GM19025 (cell line): Measurements from ENCODE around the gene CCL14.
"Not testable (repeated sequence)": the region's sequence is repeated elsewhere in the genome, so short reads cannot be mapped to it uniquely, and the experiment has no call there.

ENCODE experiments used
- ATAC-seq: cut with Tn5 transposase; IDR thresholded peaks from one replicate; pipeline ENCODE4 v1.9.1; 2021; ENCODE audit warnings: mild to moderate bottlenecking, low read depth, moderate library complexity; ENCODE audit not compliant: unreplicated experiment

Gene CCL14

GRCh38 chr17:35986643-35987042, at the start of gene CCL14:
Gene CCL14 (minus strand): TSS chr17:35986729. CDS start chr17:35986649, 80 bp downstream.
- ATAC-seq, result no peak

- no peak for ATAC-seq
Observed at GRCh38 chr17:36036235-36036634, 49.7 kb upstream of the CCL14 start.

- ATAC-seq, result no peak
Observed at GRCh38 chr17:36034127-36034526, 47.6 kb upstream of the CCL14 start.

- ATAC-seq, result no peak
Observed at GRCh38 chr17:36030956-36031355, 44.4 kb upstream of the CCL14 start.

GRCh38 chr17:36027761-36028160, 41.2 kb upstream of the CCL14 start:
- ATAC-seq, result no peak

GRCh38 chr17:36024106-36024869, 37.8 kb upstream of the CCL14 start:
- ATAC-seq, result no peak

- ATAC-seq, result no peak
Observed at GRCh38 chr17:36019423-36019822, 32.9 kb upstream of the CCL14 start.

- no peak for ATAC-seq
Observed at GRCh38 chr17:36017799-36018198, 31.3 kb upstream of the CCL14 start, which contains the start of gene CCL23. Gene CCL23 (minus strand): TSS chr17:36017972. CDS start chr17:36017897, 75 bp downstream.

- no peak for ATAC-seq
Observed at GRCh38 chr17:36016555-36016954, 30.0 kb upstream of the CCL14 start.

- ATAC-seq, result not testable (repeated sequence)
Observed at GRCh38 chr17:36015895-36016294, 29.4 kb upstream of the CCL14 start.

GRCh38 chr17:36014946-36015345, 28.4 kb upstream of the CCL14 start:
- ATAC-seq, result no peak

GRCh38 chr17:36011201-36011600, 24.7 kb upstream of the CCL14 start:
- ATAC-seq, result no peak

GRCh38 chr17:36008998-36009665, 22.6 kb upstream of the CCL14 start:
- no peak for ATAC-seq

GRCh38 chr17:36004594-36005108, 18.1 kb upstream of the CCL14 start:
- no peak for ATAC-seq

- no peak for ATAC-seq
Observed at GRCh38 chr17:36002631-36003030, 16.1 kb upstream of the CCL14 start.

- ATAC-seq, result no peak
Observed at GRCh38 chr17:36001862-36002603, 15.5 kb upstream of the CCL14 start.

GRCh38 chr17:36001110-36001771, 14.7 kb upstream of the CCL14 start, which contains the start of gene CCL15:
Gene CCL15 (minus strand): TSS chr17:36001553. CDS start chr17:36001492, 61 bp downstream.
- ATAC-seq, result no peak

- ATAC-seq, result no peak
Observed at GRCh38 chr17:36000732-36001109, 14.2 kb upstream of the CCL14 start.

- no peak for ATAC-seq
Observed at GRCh38 chr17:35998756-35999155, 12.2 kb upstream of the CCL14 start.

- ATAC-seq, result no peak
Observed at GRCh38 chr17:35998018-35998545, 11.6 kb upstream of the CCL14 start.
